Activated effector memory CD4-positive, alpha-beta T cell treated with anti-CD3 and anti-CD28 coated beads, Interleukin-2, amount 50 U/mL, for 16 hours (primary cell): ENCODE measurements around the gene B3GNT7.
"Not testable (repeated sequence)": the region's sequence is repeated elsewhere in the genome, so short reads cannot be mapped to it uniquely, and the experiment has no call there.

Source experiments
- DNase-seq: peaks from one replicate; pipeline ENCODE4 v3.0.0-alpha.2; 2020

The B3GNT7 gene

DNA sequence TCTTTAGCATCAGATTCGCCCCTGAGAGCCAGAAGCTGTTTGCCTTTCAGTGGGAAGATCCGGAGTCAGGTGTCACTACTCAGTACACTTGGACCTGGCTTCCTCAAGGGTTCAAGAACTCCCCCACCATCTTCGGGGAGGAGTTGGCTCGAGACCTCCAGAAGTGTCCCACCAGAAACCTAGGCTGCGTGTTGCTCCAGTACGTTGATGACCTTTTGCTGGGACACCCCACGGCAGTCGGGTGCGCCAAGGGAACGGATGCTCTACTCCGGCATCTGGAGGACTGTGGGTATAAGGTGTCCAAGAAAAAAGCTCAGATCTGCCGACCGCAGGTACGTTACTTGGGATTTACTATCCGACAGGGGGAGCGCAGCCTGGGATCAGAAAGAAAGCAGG lies 8.7 kb downstream of the B3GNT7 start:
- not testable (repeated sequence) for DNase-seq

DNA sequence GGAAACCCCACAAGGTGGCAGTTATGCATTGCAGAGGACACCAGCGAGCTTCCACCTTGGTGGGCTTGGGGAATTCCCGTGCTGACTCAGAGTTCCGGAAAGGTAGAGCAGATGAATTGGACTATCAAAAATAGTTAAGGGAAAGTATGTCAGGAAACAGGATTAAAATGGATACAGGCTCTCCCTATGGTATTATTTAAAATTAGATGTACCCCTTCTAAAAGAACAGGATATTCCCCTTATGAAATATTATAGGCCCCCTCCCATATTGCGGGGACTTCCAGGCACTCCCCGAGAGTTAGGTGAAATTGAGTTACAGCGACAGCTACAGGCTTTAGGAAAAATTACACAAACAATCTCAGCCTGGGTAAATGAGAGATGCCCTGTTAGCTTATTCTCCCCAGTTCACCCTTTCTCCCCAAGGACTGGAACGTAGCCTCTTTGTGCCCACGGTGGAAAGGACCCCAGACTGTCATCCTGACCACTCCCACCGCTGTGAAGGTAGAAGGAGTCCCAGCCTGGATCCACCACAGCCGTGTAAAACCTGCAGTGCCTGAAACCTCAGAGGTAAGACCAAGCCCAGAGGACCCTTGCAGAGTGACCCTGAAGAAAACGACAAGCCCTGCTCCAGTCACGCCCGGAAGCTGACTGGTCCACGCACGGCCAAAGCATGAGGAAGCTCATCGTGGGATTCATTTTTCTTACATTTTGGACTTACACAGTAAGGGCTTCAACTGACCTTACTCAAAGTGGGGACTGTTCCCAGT lies 10.3 kb downstream of the B3GNT7 start:
- peak; percentile 80 for DNase-seq

DNA sequence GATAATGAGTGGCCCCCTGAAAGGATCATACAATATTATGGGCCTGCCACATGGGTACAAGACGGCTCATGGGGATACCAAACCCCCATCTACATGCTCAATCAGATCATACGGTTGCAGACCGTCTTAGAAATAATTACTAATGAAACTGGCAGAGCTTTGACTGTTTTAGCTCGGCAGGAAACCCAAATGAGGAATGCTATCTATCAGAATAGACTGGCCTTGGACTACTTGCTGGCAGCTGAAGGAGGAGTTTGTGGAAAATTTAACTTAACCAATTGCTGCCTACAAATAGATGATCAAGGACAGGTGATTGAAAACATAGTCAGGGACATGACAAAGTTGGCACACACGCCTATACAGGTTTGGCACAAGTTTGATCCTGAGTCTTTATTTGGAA lies 12.2 kb downstream of the B3GNT7 start:
- DNase-seq: not testable (repeated sequence)

DNA sequence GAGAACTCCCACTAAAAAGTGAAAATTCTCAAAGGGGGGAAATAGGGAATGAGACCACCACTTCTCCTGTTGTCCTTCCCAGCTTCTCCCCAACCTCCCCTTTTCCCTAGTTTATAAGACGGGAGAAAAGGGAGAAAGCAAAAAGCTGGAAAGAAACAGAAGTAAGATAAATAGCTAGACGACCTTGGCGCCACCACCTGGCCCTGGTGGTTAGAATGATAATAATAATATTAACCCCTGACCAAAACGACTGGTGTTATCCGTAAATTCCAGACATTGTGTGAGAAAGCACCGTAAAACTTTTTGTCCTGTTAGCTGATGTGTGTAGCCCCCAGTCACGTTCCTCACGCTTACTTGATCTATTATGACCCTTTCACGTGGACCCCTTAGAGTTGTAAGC lies 12.8 kb downstream of the B3GNT7 start:
- DNase-seq: not testable (repeated sequence)

DNA sequence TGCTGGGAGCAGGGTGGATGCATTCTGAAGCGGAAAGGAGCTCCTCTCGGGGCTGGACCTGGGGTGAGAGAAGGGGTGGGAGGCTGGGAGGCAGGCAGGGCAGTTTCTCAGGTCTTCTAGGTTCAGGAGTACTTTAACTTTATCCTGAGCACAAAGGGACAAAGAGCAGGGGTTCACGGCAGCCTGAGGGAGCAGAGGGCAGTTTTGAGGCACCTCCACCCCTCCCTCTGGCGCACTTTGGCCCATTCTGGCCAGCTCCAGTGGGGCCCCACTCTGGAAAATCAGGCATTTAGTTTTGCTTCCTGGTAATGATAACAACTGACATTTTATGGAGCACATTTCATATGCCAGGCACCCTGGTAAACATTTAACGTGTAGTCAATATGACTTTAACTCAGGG lies 14.3 kb downstream of the B3GNT7 start:
- no peak for DNase-seq

DNA sequence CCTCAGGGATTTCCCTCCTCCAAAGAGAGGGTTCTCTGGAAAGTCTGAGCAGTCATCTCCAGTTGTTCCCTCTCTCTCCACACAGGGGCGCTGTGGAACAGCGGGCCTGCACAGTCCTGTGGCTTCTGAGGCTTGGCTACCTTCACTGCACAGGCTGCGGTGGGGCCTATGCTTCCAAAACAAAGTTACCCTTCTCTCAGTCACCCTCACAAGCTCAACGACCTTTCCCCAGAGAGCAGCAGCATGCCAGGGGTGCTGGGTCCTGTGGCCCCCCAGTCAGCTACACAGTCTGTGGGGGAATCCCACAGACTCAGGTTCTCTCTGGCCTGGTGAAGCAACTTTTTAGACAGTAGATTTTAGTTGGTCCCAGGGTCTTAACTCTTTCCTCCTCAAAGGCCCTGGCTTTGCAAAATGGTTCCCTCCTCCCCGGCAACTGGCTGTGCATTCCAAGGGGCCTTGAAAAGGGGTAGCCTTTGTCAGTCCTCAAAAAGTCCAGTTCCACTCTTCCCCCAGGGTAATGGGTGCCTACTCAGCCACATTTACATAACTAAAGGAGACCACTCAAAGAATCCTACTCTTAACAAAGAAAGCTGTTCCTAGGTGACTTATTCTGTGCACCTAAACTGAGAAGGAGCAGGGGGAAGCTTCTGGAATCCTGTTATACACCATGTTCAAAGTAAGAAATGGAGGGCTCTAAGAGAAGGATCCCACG lies 14.9 kb downstream of the B3GNT7 start:
- no peak for DNase-seq

DNA sequence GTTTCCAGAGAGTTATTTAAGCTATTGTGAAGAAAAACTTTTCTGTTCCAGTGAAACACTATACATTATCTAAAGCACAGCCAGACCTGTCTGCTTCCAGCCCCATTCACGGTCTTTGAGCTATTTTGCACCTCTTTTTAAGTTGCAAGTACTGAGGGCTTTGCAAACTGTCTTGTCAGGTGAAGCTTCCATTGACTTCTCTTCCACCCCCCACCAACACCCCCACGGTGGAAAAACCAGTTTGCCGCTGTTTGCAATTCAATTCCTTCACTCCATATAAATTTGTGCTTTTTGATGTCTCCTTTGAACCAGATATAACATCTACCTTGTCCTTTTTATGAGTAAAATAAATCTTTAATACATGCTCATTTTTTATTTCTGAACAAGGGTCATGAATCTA lies 15.7 kb downstream of the B3GNT7 start:
- no peak for DNase-seq

DNA sequence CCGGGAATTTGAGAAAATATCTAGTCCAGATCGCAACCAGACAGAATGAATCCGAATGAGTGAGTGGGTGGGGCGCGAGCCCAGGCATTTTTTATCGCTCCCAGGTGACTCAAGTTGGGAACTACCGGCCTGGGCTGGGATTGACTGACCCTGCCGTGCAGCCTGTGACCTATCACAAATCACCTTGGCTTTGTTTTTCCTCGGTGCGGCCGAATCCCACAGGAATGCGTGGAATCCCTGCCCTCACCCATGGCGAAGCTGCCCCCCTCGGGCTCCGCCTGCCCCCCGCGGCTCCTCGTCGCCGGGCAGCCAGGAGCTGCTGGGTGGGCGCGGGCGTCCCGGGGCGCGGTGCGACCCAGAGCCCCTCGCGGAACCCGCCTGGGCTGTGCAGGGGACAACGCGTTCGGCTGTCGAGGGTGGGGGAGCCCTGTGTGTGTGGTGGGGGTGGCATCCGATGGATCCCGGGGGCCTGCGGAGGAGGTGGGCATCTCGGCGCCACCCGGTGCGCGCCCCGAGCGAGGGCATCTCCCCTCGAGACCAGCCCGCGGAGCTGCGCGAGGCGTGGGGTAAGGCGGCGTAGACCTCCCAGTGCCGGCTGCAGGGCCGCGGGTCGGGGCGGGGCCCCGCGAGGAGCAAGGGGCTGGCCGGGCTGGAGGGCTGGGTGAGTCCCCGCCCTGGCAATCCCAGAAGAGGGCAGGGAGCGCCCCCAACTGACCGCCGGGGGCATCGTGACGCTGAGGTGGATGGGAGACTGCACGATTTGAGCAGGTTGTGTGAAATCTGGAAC lies 16.5 kb downstream of the B3GNT7 start:
- peak; percentile 85 for DNase-seq

DNA sequence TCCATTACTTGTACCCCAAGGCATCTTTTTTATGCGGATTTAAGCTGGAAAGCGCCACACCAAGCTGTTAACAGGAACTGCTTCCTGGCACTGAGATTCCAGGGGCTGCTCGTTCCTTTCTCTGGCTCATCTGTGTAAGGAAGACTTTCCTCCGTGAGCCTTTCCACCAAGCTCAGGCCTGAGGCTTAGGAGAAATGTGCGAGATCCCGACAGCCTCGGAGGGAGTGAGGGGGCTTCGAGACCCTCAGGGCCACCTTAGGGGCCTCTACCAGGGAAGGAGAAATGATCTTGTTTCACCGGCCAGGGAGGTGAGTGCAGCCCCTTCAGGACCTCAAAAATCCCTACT lies 17.1 kb downstream of the B3GNT7 start:
- DNase-seq: no peak

DNA sequence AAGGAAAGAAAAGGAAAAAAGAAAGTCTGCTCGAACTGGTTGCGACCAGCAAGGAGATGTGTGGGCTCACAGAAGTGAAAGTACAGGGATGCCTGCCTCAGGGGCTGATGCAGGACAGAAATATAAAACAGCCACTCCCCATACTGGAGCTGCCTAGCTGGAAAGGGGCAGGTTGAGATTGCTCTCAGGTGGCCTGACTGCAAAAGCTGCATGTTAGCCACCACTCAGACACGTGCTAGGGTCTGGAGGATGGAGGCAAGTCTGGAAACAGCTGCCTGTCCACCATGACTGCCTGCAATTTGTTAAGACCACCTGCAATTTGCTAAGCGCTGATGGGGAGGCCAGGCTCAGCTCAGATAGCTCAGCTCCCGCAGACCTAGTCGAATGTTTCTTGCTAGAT lies 17.9 kb downstream of the B3GNT7 start:
- DNase-seq: no peak

DNA sequence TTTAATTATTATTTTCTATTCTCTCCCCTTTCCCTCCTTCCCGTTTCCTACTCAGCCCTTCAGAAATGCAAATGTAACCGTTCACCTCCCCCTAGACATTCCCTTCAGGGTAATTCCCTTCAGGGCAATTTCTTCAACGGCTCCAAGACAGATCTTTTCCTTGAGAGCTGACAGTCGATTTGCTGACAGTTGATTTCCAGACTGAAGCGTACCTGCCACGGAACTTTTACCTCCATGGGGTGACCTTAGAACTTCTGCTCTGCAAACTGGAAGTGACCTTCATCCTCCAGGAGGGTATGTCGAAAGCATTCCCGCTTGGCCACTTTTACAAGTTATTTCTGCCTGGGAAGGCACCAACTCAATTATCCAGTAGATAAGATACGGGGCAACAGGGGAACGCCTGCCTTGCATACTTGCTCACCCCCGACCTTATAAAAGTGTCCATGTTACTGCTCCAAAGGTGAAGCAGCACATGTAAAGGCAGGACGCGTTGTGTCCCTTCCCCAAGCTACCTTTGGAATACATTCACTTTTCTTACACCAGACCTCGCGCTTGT lies 18.5 kb downstream of the B3GNT7 start:
- DNase-seq: no peak

DNA sequence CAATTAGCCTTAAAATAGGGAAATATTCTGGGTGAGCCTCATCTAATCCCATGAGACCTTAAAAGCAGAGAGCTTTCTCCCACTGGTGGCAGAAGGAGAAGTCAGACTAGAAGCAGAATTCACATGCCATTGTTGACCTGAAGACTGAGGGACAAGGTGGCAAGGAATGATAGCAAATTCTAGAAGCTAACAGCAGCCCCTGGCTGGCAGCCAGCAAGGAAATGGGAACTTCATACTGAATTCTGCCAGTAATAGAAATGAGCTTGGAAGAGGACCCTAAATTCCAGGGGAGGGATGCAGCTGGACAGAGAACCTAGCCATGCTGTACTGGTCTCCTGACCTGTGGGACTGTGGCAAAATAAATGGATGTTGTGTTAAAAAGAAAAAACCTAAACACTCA lies 19.5 kb downstream of the B3GNT7 start:
- DNase-seq: no peak

DNA sequence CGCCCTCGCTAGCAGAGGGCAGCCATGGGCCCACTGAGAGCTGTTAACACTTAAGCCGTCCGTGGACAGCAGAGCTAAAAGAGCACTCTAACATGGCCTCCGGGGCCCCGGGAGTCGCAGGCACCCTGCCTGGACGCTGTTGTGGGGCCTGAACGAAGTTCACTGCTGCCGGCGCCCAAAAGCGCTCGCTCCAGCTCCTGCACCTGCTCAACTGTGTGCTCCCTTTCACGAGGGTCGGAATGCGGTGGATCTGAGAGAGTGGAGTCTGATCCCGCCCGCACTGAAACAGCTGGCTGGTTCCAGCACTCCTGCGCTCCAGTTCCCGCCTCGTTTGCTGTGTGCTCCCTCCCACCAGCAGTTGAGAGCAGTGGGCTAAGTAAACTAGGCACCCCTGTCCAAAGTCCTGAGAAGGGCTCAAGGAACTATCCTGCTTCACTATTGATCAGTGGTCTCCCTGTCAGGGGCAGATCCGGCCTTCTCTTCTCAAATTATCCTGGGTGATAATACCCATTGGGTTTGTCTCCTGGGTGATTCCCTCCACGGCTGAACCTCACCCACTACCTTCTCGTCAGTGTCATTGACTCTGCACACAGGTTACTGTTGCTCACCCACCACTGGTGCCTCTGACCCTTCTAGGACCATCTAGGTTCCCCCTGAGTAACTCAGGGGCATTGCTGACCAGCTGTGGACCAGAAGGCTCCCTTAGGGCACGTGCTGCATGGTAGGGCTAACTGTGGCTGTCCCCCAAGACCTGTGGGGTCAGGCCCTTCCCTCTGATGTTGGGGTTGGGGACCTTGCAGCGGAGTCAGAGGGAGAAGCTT lies 23.5 kb downstream of the B3GNT7 start:
- DNase-seq: no peak

DNA sequence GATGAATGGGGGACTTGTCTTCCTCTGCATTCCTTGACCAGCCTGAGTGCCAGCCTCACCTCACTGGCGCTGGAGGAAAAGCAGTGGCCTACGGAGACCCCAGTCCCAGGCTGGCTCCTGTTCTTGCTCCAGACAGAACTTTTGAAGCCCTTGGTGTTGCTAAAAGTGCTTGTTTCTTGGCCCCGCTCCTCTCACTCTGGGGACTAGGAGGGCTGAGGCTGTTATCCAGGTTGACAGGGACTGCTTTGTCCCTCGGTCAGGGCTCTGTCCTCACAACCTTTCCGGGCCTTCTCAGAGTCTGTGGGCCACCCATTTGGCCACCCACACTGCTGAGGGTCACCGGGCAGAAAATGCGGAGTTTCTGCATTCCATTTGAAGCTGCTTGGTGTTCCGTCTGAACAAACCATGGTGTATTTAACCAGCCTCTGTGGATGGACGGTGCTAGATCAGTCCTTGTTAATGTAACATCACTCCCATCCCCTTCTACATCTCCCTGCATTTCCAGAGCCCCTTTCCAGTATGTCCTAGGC lies 25.6 kb downstream of the B3GNT7 start:
- no peak for DNase-seq

DNA sequence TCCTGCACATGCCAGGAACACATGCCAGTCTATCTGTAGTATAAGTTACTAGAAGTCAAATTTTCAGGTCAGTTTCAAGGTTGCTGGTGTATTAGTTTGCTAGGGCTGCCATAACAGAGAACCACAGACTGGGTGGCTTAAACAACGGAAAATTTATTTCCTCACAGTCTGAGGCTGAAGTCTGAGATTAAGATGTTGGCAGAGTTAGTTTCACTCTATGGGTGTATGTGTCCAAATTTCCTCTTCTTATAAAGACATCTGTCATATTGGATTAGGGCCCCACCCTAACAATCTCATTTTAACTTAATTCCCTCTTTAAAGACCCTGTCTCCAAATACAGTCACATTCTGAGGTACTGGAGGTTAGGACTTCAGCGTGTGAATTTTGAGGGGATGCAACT lies 26.5 kb downstream of the B3GNT7 start:
- DNase-seq: no peak

DNA sequence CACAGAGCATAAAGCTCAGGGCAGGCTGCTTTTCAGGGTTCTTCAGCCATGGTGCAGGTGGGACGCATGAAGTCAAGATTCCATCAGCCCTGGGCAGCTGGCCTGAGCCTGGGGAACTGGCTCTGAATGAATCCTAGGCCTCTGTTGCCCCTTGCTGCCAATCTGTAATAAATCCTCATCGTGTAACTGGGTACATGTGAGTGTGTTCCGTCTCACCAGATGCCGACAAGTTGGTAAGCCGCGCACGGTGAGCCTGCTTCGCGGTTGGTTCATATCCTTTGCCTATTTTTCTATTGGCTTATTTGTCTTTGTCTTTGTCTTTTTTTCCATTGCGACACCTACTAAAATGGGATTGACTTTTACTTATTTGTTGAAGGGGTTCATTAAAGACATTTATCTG lies 27.7 kb downstream of the B3GNT7 start:
- DNase-seq: no peak

DNA sequence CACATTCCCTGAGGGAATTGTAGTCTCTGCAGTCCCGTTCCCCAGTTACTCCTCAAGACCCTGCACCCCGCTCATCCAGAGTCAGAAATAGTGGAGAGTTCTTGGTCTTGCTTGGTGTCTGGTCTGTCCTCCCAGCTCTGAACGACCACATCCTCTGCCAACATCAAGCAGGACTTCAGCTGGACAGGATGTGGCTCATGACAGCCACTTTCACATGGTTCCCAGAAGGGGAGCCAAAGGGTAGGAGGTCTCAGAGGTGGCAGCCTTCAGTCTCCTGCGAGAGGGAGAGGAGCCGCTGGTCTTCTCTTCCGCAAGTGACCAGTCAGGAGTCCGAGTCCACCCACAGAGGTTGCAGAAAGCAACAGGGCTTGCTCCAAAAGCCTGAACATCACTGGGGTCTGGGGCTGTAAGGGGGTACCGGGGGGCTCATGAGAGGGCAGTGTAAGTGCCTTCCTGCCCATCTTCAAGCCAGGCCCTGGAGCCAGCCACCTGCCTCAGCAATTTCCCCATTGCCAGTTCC lies 29.8 kb downstream of the B3GNT7 start:
- DNase-seq: no peak

DNA sequence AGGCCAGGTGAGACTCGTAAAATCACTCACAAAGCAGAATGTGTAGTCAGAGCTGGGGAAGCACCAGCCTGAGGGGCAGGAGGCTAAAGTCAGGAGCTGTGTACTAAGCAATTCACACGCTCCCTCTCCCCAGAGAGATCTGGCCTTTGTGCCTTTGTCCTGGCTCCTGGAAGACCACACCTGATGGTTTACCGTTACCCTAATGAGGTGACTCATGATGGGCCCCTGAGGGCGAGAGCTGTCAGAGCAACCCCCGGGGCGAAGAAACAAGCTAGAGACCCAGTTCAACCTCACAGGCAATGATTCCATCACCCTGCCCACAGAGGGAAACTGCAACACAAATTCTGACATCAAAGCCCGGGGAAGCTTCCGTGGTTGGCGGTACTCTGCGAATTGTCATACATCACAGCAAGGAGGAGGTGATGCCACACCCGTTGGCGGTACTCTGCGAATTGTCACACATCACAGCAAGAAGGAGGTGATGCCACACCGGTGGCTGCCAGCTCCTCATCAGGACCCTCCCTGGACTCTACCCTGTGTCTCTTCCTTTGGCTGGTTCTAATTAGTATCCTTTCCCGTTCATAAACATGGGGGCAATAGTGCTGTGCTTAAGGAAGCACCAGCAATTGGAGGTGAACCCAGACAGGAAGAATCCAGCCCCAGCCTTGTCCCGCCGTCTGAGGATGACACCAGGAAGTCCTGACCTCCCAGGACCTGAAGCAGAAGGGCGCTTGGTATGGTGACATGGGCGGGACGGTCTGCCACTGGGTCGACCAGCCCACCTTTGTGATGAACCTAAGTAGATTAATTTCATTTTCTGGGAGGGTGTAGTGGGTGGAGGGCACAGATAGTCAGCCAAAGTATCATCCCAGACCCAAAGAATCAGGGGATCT lies 30.5 kb downstream of the B3GNT7 start:
- DNase-seq: peak; percentile 79

DNA sequence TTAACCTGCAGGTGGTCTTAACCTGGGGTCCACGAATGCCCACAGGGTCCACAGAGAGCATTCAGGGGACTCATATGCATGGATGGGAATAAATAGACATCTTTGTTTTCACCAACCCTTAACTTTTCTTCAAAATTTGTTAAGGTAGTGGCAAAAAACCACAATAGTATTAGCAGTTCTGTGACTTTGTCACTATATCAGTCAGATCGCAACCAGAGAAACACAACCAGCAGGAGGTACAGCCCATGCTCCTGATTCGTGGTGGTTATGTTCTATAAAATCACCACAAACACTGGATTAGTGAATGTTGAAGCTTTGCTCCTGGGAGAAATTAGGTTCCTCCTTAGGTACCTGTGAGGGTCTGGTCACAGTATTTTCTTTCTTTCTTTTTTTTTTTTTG lies 31.6 kb downstream of the B3GNT7 start:
- no peak for DNase-seq

DNA sequence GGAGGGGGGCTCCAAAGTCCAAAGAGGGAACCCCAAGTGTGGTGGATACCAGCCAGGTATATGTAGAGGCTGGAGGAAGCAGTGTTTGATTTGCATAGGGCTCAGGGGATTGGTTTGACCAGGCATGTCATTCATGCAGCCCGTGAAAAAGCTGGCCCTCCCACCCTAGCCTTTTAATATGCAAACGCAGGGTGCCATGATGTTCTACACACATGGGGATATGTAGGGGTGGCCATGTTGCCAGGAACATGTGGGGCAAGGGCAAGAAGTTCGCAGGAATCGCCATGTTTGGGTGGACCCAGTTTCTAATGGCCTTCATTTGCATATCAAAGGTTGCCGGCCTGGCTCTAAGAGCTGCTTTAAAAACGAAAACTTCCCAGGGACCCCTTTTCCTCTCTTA lies 33.6 kb downstream of the B3GNT7 start:
- DNase-seq: no peak

DNA sequence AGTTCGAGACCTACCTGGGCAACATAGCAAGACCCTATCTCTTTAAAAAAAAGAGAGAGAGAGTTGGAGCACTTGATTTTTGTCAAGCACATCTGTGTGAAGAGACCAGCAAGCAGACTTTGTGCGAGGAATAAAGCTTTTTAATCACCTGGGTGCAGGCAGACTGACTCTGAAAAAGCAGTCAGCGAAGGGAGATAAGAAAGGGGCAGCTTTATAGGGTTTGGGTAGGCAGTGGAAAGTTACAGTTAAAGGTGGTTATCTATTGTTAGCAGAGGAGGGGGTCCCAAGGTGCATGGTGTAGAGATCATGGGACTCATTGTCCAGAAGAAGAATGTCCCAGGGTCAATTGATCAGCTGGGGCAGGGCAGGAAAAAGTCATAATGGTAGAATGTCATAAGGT lies 34.4 kb downstream of the B3GNT7 start:
- DNase-seq: peak; percentile 17
